Activated CD4-positive, alpha-beta T cell treated with anti-CD3 and anti-CD28 coated beads, Interleukin-2, amount 10 ng/mL, durations not matched to agents 7 days and 5 days (primary cell): ENCODE data around the gene RAD23A. TPM values are rescaled to one million over a fixed set of nuclear protein-coding genes. Genes with fewer than 3 reads are reported as not detected.
"Not testable (repeated sequence)": the region's sequence is repeated elsewhere in the genome, so short reads cannot be mapped to it uniquely, and the experiment has no call there.

Experiments used
- CTCF ChIA-PET: fragments of 350-600 bp; sonication (Branson Sonifier 250); formaldehyde crosslinking; loops from one replicate; lab custom pipeline; 2021; ENCODE audit warnings: antibody characterized with exemption; lab: Charles Lee
- POLR2A ChIA-PET: fragments of 350-600 bp; sonication (Branson Sonifier 250); formaldehyde crosslinking; loops from one replicate; lab custom pipeline; 2021; ENCODE audit warnings: antibody characterized with exemption; lab: Charles Lee
- DNase-seq: peaks from one replicate; pipeline ENCODE4 v3.0.0-alpha.2; 2020
- H3K27ac Mint-ChIP-seq: one replicate; pipeline ENCODE4 v1.8.0; 2021; ENCODE audit warnings: mild to moderate bottlenecking, moderate library complexity, mixed read lengths
- H3K27me3 Mint-ChIP-seq: one replicate; pipeline ENCODE4 v1.8.0; 2021; ENCODE audit warnings: mixed read lengths
- H3K36me3 Mint-ChIP-seq: one replicate; pipeline ENCODE4 v1.8.0; 2021; ENCODE audit warnings: low read depth, mixed read lengths
- H3K4me1 Mint-ChIP-seq: one replicate; pipeline ENCODE4 v1.8.0; 2021; ENCODE audit warnings: mixed read lengths
- H3K4me3 Mint-ChIP-seq: one replicate; pipeline ENCODE4 v1.8.0; 2021; ENCODE audit warnings: mild to moderate bottlenecking, moderate library complexity, mixed read lengths
- H3K9me3 Mint-ChIP-seq: one replicate; pipeline ENCODE4 v1.8.0; 2021; ENCODE audit warnings: mixed read lengths
- total RNA-seq, 2 experiments: library from RNA; stranded (reverse); gene quantifications; one replicate each; pipeline ENCODE4 v1.2.3, GENCODE V29; 2021

The RAD23A gene
- total RNA-seq, 2 experiments from 2014 or later, result 120 to 131 TPM

GRCh38 chr19:12939975-12940423 lies 5.7 kb upstream of the RAD23A start:
- no peaks in the 10 kb centered on the region for H3K9me3 Mint-ChIP-seq
- H3K36me3 Mint-ChIP-seq, result peaks cover 53% of the 10 kb centered on the region
- H3K27me3 Mint-ChIP-seq, result no peaks in the 10 kb centered on the region
- H3K4me3 Mint-ChIP-seq, result peak overlapping the region; percentile 100
- H3K4me1 Mint-ChIP-seq, result peaks cover 67% of the 10 kb centered on the region
- no peak for DNase-seq
- peak overlapping the region; percentile 96 for H3K27ac Mint-ChIP-seq
- POLR2A ChIA-PET, result no interaction called here
- CTCF ChIA-PET, result no interaction called here

- ChIA-PET CTCF (interaction anchor here (0.6 kb wide), 1 partner anchor 609 kb away, joined by 3 read pairs; no protein-coding TSS in a partner anchor), POLR2A (no interaction called here)
- H3K4me1 Mint-ChIP-seq, result peaks cover 75% of the 10 kb centered on the region
- H3K27me3 Mint-ChIP-seq, result no peaks in the 10 kb centered on the region
- no peak for DNase-seq
- H3K4me3 Mint-ChIP-seq, result peak overlapping the region; percentile 100
- peaks cover 61% of the 10 kb centered on the region for H3K36me3 Mint-ChIP-seq
- no peaks in the 10 kb centered on the region for H3K9me3 Mint-ChIP-seq
- H3K27ac Mint-ChIP-seq, result peak overlapping the region; percentile 77
These were observed 4.8 kb upstream of the RAD23A start for GRCh38 chr19:12940897-12941296.

- Mint-ChIP-seq H3K27ac (peak overlapping the region; percentile 42), H3K36me3 (peaks cover 73% of the 10 kb centered on the region), H3K27me3 (no peaks in the 10 kb centered on the region), H3K9me3 (no peaks in the 10 kb centered on the region), H3K4me3 (peak overlapping the region; percentile 31), H3K4me1 (peaks cover 69% of the 10 kb centered on the region)
- no peak for DNase-seq
- CTCF ChIA-PET, result interaction anchor here (0.5 to 0.6 kb wide), 2 partner anchors 329 to 643 kb away, joined by 3 read pairs; no protein-coding TSS in a partner anchor
- POLR2A ChIA-PET, result no interaction called here
These were observed 2.1 kb upstream of the RAD23A start for GRCh38 chr19:12943437-12944044.

- Mint-ChIP-seq H3K27me3 (no peaks in the 10 kb centered on the region), H3K4me3 (no peak overlapping the region), H3K27ac (peak overlapping the region; percentile 96), H3K9me3 (no peaks in the 10 kb centered on the region), H3K36me3 (peaks cover 69% of the 10 kb centered on the region), H3K4me1 (peaks cover 69% of the 10 kb centered on the region)
- POLR2A ChIA-PET, result no interaction called here
- DNase-seq, result no peak
- CTCF ChIA-PET, result interaction anchor here (0.5 to 0.7 kb wide), 3 partner anchors 33 to 644 kb away, joined by 3 to 4 read pairs (median 3); no protein-coding TSS in a partner anchor
These were observed 1.5 kb upstream of the RAD23A start for GRCh38 chr19:12944104-12944674.

- Mint-ChIP-seq H3K36me3 (peaks cover 63% of the 10 kb centered on the region), H3K4me3 (peak overlapping the region; percentile 95), H3K27ac (peak overlapping the region; percentile 94), H3K4me1 (peaks cover 60% of the 10 kb centered on the region), H3K9me3 (no peaks in the 10 kb centered on the region), H3K27me3 (no peaks in the 10 kb centered on the region)
- ChIA-PET POLR2A (no interaction called here), CTCF (interaction anchor here (7.2 kb wide), 1 partner anchor 19 kb away, joined by 31 read pairs; no protein-coding TSS in a partner anchor)
- DNase-seq, result peak; percentile 58
These were observed 545 bp downstream of the RAD23A start for GRCh38 chr19:12946092-12946721.

GRCh38 chr19:12946731-12947496 lies 1.3 kb downstream of the RAD23A start:
- H3K4me3 Mint-ChIP-seq, result peak overlapping the region; percentile 95
- peaks cover 61% of the 10 kb centered on the region for H3K4me1 Mint-ChIP-seq
- peaks cover 69% of the 10 kb centered on the region for H3K36me3 Mint-ChIP-seq
- no peaks in the 10 kb centered on the region for H3K9me3 Mint-ChIP-seq
- H3K27me3 Mint-ChIP-seq, result no peaks in the 10 kb centered on the region
- no peak for DNase-seq
- H3K27ac Mint-ChIP-seq, result peak overlapping the region; percentile 94
- ChIA-PET POLR2A (no interaction called here), CTCF (interaction anchor here (1.5 to 7.2 kb wide), 3 partner anchors 9 to 62 kb away, joined by 3 to 31 read pairs (median 4); no protein-coding TSS in a partner anchor)

- CTCF ChIA-PET, result interaction anchor here (0.6 to 7.2 kb wide), 4 partner anchors 10 to 63 kb away, joined by 3 to 31 read pairs (median 4); no protein-coding TSS in a partner anchor
- Mint-ChIP-seq H3K27me3 (no peaks in the 10 kb centered on the region), H3K4me1 (peaks cover 54% of the 10 kb centered on the region), H3K27ac (peak overlapping the region; percentile 58), H3K36me3 (peaks cover 67% of the 10 kb centered on the region), H3K4me3 (no peak overlapping the region), H3K9me3 (no peaks in the 10 kb centered on the region)
- no peak for DNase-seq
- POLR2A ChIA-PET, result no interaction called here
These were observed 2.3 kb downstream of the RAD23A start for GRCh38 chr19:12947702-12948611.

- CTCF ChIA-PET, result interaction anchor here (1.2 to 7.2 kb wide), 3 partner anchors 11 to 17 kb away, joined by 4 to 31 read pairs (median 5); no protein-coding TSS in a partner anchor
- Mint-ChIP-seq H3K27ac (no peak overlapping the region), H3K36me3 (peaks cover 63% of the 10 kb centered on the region)
These were observed 3.1 kb downstream of the RAD23A start for GRCh38 chr19:12948612-12949362.

GRCh38 chr19:12949363-12950283 lies 4.0 kb downstream of the RAD23A start:
- Mint-ChIP-seq H3K9me3 (no peaks in the 10 kb centered on the region), H3K4me3 (no peak overlapping the region), H3K36me3 (peaks cover 61% of the 10 kb centered on the region), H3K27me3 (no peaks in the 10 kb centered on the region), H3K4me1 (peaks cover 48% of the 10 kb centered on the region), H3K27ac (peak overlapping the region; percentile 51)
- ChIA-PET POLR2A (no interaction called here), CTCF (interaction anchor here (1.2 to 7.2 kb wide), 2 partner anchors 11 to 16 kb away, joined by 5 to 31 read pairs; no protein-coding TSS in a partner anchor)
- no peak for DNase-seq

More at GRCh38 chr19:12948612-12949362, 3.1 kb downstream of the RAD23A start:
- Mint-ChIP-seq H3K4me1 (peaks cover 49% of the 10 kb centered on the region), H3K4me3 (no peak overlapping the region), H3K9me3 (no peaks in the 10 kb centered on the region), H3K27me3 (no peaks in the 10 kb centered on the region)
- POLR2A ChIA-PET, result no interaction called here
- DNase-seq, result no peak

GRCh38 chr19:12952050-12952449 lies 6.4 kb downstream of the RAD23A start:
- H3K4me3 Mint-ChIP-seq, H3K9me3 Mint-ChIP-seq, POLR2A ChIA-PET, H3K27me3 Mint-ChIP-seq, DNase-seq, H3K27ac Mint-ChIP-seq: not testable (repeated sequence)
- peaks cover 47% of the 10 kb centered on the region for H3K4me1 Mint-ChIP-seq
- CTCF ChIA-PET, result interaction anchor here (0.8 to 7.2 kb wide), 2 partner anchors 13 to 109 kb away, joined by 3 to 31 read pairs; no protein-coding TSS in a partner anchor
- peaks cover 50% of the 10 kb centered on the region for H3K36me3 Mint-ChIP-seq
